Measurements from ENCODE around the gene CCDC57.
"Not testable (repeated sequence)": the region's sequence is repeated elsewhere in the genome, so short reads cannot be mapped to it uniquely, and the experiment has no call there.

The CCDC57 gene

DNA sequence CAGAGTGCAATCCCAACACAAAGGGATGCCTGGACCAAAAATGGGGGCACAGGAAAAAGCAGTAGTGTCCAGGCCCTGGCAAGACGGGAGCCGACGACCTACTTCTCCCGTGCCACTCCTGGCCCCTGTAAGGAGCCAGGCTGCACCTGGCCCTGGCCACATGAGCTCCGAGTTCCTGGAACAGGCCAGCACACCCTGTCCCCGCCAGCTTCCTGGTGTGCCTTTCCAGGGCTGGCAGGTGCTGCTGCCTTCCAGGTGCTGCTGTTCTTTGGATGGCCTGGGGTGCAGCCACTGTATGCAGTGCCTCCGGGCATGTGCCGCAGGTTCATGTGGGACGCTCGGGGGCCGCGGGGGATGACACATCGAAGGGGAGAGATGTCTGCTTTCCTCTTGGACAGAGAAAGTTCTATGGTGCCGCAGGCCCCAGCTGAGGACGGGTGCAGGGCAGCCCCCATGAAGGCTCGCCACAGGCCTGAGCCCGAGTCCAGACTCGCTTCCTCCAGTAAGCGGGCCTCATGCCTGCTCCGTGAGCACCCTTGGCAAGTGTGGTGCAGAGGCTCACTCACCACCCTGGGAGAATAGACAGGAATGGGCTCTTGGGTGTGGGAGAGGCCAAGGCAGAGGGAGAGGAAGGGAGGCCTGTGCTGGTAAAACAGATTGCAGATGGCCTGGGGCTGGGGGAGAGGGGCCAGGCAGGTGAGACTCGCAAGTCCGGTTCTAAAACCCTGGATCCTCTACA lies 59.9 kb downstream of the CCDC57 start:
- no peak for DNase-seq (ENCODE audit: low spot score)

DNA sequence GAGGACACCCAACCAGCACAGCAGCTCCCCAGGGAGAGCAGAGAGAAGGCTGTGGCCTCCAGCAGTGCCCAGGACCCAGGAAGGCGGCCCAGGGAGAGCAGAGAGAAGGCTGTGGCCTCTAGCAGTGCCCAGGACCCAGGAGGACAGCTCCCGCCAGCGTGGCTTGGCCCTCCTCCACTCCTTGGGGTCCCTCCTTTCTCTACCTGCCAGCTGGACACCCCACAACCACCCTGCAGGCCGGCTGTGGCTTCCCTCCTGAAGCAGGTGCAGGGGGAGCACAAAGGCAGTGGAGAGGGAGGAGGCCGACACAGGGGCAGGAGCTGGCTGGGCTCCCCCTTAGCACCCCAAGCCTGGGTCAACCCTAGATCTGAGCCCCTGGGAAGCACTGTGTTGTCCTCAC lies 60.5 kb downstream of the CCDC57 start:
- DNase-seq (ENCODE audit: low spot score), result no peak

- no peak for DNase-seq (ENCODE audit: low spot score)
These were observed 61.3 kb downstream of the CCDC57 start for GRCh38 chr17:82151106-82151957.

DNA sequence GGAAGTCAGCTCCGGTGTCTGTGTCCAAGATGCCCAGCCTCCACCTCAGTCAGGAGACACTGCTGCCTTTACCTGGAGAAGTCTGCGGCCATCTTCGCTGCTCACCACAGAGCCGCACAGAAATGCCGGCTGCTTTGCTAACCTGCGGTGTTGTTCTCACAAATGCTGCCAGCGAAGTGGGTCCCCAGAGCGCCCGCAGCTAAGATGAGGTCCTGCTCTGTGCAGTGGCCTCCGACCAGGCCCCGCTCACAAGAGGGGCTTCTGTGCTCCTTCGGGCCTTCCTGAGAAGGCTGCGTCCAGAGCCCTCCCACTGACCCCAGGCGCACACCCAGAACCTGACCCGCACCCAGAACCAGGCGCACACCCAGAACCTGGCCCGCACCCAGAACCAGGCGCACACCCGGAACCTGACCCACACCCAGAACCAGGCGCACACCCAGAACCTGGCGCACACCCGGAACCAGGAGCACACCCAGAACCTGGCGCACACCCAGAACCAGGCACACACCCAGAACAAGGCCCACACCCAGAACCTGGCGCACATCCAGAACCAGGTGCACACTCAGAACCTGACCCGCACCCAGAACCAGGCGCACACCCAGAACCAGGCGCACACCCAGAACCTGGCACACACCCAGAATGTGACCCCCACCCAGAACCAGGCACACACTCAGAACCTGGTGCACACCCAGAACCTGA lies 63.1 kb downstream of the CCDC57 start:
- no peak for DNase-seq (ENCODE audit: low spot score)

- DNase-seq (ENCODE audit: low spot score), result no peak
These were observed 63.6 kb downstream of the CCDC57 start for GRCh38 chr17:82148997-82149396.

DNA sequence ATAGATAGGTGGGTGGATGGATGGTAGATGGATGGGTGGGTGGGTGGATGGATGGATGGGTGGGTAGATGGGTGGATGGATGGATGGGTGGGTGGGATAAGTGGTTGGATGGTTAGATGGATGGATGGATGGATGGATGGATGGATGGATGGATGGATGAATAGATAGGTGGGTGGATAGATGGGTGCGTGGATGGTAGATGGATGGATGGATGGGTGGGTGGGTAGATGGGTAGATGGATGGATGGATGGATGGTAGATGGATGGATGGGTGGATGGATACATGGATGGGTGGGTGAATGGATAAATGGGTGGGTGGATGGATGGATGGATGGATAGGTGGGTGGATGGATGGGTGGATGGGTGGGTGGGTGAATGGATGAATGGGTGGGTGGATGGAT lies 64.6 kb downstream of the CCDC57 start:
- no peak for DNase-seq (ENCODE audit: low spot score)

- no peak for DNase-seq (ENCODE audit: low spot score)
These were observed 65.7 kb downstream of the CCDC57 start for GRCh38 chr17:82146663-82147654.

GRCh38 chr17:82145550-82146155 lies 67.0 kb downstream of the CCDC57 start:
- DNase-seq (ENCODE audit: low spot score), result no peak

DNA sequence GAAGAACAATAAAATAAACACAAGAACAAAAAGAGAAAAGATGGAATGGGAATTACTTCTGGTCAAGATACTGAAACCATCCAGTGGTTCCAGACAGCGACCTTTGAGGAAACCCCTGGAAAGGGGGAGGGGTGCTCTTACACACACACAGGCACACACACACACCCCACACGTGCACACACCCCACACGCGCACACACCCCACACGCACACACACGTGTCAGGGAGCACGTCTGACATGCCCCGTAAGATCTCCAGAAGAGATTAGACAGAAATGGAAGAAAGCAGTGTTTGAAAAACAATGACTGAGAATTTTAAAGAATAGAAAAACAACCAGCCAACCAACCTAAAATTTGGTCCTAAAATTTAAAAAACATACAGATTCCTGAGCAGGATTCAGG lies 69.3 kb downstream of the CCDC57 start:
- DNase-seq (ENCODE audit: low spot score), result no peak

DNA sequence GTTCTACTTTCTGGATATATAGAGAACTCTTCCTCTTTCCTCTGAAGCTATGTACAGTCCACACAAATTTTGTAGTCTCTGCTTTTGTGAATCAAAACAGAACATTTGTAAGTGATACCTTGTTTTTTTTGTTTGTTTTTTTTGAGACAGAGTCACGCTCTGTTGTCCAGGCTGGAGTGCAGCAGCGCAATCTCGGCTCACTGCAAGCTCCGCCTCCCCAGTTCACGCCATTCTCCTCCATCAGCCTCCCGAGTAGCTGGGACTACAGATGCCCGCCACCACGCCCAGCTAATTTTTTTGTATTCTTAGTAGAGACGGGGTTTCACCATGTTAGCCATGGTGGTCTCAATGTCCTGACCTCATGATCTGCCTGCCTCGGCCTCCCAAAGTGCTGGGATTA lies 72.7 kb downstream of the CCDC57 start:
- not testable (repeated sequence) for DNase-seq (ENCODE audit: low spot score)

DNA sequence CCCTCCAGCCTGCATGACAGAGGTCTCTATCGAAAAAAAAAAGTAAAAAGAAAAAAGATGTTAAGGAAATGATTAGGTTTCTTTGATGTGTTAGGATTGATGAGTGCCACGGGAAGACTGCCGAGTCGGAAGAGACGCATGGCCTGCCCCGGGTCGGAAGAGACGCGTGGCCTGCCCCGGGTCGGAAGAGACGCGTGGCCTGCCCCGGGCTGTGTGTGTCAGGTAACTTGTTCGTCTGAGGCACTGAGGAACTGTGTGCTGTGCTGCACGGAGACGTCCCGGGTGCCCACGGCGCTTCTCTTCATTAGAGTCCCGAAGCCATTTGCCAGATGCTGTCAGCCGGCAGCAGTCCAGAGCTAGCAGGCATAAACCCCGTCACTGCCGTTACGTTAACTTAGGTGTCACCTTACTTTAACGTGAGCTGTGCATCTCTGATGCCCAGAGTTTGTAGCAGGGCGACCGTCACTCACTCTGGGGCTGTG lies 74.1 kb downstream of the CCDC57 start:
- no peak for DNase-seq (ENCODE audit: low spot score)

GRCh38 chr17:82134101-82134500 lies 78.5 kb downstream of the CCDC57 start:
- no peak for DNase-seq (ENCODE audit: low spot score)

DNA sequence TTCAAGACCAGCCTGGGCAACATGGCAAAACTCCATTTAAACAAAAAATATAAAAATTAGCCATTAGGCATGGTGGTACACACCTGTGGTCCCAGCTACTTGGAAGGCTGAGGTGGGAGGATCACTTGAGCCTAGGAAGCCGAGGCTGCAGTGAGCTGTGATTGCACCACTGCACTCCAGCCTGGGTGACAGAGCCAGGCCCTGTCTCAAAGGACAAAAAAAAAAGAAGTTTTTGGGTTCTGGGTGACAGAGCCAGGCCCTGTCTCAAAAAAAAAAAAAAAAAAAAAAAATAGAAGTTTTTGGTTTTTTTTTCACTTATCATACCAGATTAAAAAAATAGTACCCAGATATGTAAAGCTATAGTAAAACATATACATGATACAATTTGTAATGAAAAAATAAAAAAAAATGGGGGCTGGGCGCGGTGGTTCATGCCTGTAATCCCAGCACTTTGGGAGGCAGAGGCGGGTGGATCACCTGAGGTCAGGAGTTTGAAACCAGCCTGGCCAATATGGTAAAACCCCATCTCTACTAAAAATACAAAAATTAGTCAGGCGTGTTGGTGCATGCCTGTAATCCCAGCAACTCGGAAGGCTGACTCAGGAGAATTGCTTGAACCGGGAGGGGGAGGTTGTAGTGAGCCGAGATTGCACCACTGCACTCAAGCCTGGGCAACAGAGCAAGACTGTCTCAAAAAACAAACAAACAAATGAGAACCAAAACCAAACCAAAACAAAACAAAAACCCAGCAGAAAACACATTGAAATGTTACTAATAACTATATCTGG lies 79.3 kb downstream of the CCDC57 start:
- not testable (repeated sequence) for DNase-seq (ENCODE audit: low spot score)

DNA sequence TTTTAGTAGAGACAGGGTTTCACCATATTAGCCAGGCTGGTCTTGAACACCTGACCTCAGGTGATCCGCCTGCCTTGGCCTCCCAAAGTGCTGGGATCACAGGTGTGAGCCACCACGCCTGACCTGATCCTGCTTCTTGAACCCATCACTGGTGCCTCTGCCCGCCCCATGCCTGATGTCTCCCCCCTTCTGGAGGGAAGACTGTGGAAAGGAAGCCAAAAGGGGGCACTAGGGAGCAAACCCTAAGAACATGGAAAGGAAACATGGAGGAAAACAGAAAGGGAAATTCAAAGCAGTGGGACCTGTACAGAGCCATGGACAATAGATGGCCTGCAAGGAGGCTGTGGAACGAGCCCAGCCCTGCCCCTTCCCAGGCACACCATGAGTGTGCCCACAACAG lies 83.5 kb downstream of the CCDC57 start:
- DNase-seq (ENCODE audit: low spot score), result no peak

DNA sequence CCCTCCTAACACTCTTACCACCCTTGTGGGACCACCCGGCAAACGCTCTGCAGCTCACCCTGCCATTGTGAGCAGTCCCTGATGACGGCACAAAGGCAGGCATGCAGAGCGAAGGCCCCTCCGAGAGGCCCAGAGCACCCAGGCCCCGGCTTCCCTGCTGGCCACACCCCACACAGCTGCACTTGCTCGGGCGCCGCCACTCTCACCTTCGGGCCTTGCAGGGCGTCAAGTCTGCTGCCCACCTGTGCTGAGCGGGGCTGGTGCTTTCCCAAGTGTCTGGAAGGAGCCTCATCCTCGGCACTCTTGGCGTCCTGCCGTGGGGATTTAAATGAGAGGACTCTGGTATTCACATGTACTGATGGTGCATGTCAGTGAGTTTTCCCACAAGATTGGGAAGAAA lies 84.4 kb downstream of the CCDC57 start:
- DNase-seq (ENCODE audit: low spot score), result no peak

GRCh38 chr17:82127704-82128103 lies 84.9 kb downstream of the CCDC57 start:
- no peak for DNase-seq (ENCODE audit: low spot score)

DNA sequence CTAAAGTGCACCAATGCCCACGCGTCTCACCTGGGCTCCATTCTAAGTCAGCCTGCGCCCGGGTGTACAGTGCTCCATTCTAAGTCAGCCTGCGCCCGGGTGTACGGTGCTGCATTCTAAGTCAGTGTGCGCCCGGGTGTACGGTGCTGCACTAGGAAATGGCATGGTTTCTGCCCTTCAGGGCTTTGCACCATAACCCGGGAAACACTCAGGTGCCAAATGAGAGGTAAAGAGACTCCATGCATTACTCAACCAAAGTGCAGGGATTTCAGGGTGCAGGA lies 85.4 kb downstream of the CCDC57 start:
- no peak for DNase-seq (ENCODE audit: low spot score)

DNA sequence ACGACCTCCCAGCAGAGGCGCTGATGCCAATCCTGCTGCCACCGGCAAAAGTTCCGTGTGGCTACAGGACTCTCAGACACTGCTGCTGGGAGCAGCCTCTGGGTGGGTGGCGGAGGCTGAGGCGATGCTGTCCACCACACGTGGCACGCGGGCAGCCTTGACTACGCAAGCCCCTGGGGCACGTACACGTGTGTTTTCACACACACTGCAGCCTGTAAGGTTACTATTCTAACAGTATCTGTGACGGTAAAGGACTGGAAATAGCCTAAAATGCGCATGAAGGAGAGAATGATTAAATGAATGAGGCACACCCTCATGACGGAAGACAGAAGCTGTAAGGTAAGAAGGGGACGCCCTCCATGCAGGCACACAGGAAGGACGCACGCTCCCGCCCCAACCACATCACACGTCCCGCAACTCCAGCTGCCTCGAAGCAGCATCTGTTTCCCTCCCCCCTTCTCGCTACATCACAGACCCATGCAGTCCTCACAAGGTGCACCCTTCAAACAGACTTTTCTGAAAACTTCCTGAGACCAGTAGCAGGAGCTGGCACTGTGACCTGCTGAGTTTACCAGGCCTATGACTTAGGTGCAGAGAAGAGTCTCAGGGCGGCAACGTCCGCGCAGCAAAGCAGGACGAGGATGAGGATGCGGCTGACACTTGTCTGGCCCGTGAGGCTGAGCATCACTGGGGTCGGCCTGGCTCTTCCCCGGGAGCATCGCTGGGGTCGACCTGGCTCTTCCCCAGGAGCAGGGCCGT lies 85.9 kb downstream of the CCDC57 start:
- DNase-seq (ENCODE audit: low spot score), result no peak

GRCh38 chr17:82124101-82124500 lies 88.5 kb downstream of the CCDC57 start:
- DNase-seq (ENCODE audit: low spot score), result no peak

All from LoVo (cell line).